Ureter (tissue), 1 donor: Measurements from ENCODE around the gene RAET1G. TPM values are rescaled to one million over a fixed set of nuclear protein-coding genes. Genes with fewer than 3 reads are reported as not detected.
"Not testable (repeated sequence)": the region's sequence is repeated elsewhere in the genome, so short reads cannot be mapped to it uniquely, and the experiment has no call there.

Experiments used
- DNase-seq: peaks from one replicate; pipeline ENCODE4 v3.0.0-alpha.2; 2020; ENCODE audit warnings: low spot score
- total RNA-seq: library from RNA; stranded (reverse); gene quantifications from one replicate; pipeline ENCODE4 v1.2.4, GENCODE V29; 2023
- donor health status: DM: yes; HTN: yes; CAD: no.

The RAET1G gene
- total RNA-seq, 1 donor from 2014 or later = 5.2 TPM

DNA sequence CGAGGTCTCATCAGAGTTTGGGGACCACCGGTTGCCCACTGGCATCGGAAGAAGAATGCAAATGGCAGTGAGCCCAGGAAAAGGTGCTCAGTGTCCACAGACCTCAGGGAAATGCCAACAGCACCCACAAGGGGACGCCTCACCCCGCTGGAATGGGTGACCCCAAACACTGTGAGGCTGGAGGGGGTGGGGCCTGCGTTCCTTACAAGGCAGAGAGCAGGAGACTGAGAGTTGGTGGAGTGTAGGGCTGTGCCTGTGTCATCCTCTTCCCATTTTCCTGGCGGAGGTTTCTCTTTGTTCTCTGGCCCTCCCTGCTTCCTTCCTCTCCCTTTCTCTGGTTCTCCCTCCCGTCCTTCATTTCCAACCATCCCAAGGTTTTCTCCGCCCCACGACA lies 31.0 kb upstream of the RAET1G start:
- peak; percentile 10 for DNase-seq

DNA sequence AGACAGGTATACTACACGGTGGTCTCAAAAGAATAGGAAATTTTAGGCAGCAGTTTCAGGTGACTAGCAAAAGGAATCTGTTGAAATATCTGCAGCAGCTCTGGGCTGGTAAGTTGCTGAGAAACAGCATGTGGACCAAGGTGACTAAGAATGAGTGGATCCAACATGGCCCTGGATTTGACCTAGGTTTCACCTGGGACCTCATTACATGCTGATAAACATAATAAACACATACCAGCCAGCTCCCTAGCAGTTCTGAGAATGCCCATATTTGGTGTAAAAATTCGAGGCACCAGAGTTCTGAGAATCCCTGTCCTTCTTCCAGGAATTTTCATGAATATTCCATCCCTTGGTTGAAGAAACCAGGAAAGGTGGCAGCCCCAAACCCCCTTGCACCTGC lies 30.5 kb upstream of the RAET1G start:
- peak; percentile 17 for DNase-seq

- DNase-seq = no peak
Measured at GRCh38 chr6:149951626-149952025, 28.7 kb upstream of the RAET1G start.

DNA sequence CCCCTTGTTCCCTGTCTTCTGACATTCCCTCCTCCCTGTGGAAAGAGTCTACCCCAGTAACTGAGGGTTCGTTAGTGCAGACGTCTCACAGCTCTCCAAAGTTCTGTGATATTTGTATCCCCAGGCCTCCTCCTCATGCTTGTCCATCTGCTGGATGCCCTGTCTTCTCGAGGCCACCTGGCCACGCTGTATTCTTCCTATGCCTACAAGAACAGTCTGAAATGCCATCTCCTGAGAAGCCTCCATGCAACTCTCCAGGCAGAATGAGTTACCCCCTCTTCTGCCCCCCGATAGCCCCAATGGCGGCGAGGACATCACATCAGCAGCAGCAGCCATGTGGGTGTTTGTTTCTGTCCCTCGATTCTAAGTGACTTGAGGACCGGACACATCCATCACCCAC lies 28.2 kb upstream of the RAET1G start:
- DNase-seq = no peak

GRCh38 chr6:149950423-149950822 lies 27.5 kb upstream of the RAET1G start:
- no peak for DNase-seq

DNA sequence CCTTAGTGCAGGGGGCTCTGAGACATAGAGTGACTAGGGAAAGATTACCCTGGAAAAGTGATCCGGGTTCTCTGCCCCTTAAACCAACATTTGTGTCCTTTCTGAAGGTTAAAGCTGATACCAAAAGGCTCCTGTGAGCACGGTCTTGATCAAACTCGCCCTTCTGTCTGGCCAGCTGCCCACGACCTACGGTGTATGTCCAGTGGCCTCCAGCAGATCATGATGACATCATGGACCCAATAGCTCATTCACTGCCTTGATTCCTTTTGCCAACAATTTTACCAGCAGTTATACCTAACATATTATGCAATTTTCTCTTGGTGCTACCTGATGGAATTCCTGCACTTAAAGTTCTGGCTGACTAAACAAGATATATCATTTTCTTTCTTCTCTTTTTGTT lies 25.7 kb upstream of the RAET1G start:
- no peak for DNase-seq

- peak; percentile 18 for DNase-seq
Measured at GRCh38 chr6:149948011-149948410, 25.1 kb upstream of the RAET1G start.

- DNase-seq = not testable (repeated sequence)
Measured at GRCh38 chr6:149947533-149947932, 24.6 kb upstream of the RAET1G start.

- peak; percentile 7 for DNase-seq
Measured at GRCh38 chr6:149946631-149947030, 23.7 kb upstream of the RAET1G start.

- DNase-seq = not testable (repeated sequence)
Measured at GRCh38 chr6:149945276-149945675, 22.4 kb upstream of the RAET1G start.

GRCh38 chr6:149943321-149943720 lies 20.4 kb upstream of the RAET1G start:
- DNase-seq = not testable (repeated sequence)

GRCh38 chr6:149942461-149942829 lies 19.5 kb upstream of the RAET1G start:
- peak; percentile 46 for DNase-seq

GRCh38 chr6:149941583-149942460 lies 18.9 kb upstream of the RAET1G start, which contains the start of gene ULBP2:
ULBP2 (plus strand) TSS chr6:149942014; CDS start chr6:149942073, 59 bp downstream.
- DNase-seq = peak; percentile 90

DNA sequence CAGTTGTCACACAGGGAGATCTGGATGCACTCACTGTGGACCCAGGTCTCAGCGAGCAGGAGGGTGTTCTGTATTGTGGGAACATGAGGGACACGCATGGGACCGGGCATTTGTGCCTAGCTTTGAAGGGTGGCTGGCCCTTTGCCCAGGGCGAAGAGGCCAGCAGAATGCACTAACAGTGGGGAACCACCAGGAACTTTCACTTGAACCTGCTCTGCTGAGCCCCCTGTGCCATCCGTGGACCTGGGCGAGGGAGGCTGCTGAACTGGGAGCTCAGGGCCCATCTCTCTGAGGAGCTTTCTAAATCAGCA lies 17.7 kb upstream of the RAET1G start:
- peak; percentile 30 for DNase-seq

DNA sequence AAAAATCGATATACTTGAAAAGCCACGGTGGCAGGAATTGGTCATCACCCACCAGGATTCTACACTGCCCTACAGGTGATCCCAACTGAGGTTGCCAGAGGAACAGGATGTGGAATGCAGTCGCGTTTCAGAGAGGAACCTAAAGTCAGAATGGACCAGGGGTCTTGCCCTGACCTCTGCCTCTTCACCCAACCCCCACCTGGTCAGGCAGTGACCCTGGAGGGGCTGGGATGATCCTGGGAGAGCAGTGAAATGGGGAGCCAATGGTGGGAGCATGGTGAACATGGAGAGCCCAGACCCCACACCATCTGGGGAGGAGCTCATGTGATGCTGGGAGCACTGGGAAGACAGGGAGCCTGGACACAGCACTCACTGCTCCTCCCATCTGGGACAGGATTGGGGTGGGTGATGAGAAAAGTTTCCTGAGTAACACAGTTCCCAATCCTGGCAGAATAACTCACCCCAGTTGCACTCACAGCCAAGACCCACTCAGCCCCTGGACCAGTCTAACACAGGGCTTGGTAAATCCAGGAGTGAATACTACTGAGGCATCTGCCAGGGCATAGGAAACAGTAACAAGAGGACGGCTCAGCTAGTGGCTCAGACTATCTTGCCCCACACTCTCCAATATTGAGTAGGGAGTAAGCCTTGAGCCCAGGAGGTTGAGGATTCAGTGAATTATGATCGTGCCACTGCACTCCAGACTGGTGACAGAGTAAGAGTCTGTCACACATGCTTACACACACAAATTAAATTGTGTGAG lies 17.2 kb upstream of the RAET1G start:
- DNase-seq = peak; percentile 29

GRCh38 chr6:149939356-149939648 lies 16.4 kb upstream of the RAET1G start:
- DNase-seq = no peak

DNA sequence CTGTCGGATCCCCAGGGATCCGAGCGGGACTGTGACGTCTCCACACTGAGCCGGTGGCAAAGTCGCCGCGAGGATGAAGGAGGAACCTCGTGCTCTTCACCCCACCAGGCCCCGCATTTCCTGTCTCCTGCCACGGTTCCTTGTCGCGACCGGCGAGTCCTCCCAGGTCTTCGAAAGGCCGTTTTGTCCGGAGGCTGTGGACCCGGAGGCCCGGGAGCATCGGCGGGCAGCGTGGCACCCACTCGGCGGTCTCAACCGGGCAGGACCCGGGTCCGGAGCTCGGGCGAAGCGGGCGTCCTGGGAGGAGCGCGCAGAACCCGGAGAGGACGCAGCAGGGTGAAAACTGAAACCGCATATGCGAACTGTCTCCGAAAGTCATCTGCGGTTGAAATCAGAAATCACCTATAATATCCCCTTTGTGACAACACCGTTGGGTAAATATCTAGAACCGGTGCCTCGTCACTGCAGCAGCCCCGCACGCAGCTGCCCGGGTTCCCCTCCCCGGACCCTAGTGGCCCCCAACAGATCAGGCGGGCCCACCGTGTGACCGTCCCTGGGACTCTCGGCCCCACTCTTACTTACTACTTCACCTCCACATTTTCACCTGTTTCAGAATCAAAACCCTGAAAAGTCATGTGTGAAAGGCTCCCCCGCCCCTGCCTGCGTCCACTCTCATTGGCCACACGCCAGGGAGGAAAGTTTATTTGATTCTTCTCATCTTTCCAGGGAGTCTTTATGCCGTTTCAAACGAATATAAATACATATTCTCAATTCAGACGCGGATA lies 15.8 kb upstream of the RAET1G start:
- peak; percentile 45 for DNase-seq

- DNase-seq = peak; percentile 26
Measured at GRCh38 chr6:149938013-149938570, 15.2 kb upstream of the RAET1G start.

- no peak for DNase-seq
Measured at GRCh38 chr6:149936743-149937142, 13.8 kb upstream of the RAET1G start.

GRCh38 chr6:149935668-149936067 lies 12.7 kb upstream of the RAET1G start:
- peak; percentile 29 for DNase-seq

DNA sequence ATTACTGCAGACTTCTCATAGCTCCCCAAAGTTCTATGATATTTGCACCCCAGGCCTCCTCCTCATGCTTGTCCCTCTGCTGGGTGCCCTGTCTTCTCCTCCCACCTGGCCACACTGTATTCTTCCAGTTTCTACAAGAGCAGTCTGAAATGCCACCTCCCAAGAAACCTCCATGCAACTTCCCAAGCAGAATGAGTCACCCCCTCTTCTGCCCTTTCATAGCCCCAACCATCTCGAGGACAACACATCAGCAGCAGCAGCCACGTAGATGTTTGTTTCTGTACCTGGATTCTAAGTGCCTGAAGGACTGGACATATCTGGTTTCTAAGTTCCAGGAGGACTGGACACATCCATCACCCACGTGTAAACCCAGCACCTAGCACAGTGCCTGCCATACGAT lies 12.3 kb upstream of the RAET1G start:
- DNase-seq = peak; percentile 23
